NCI-H526 (cell line): ENCODE data around the gene DAPK3.
"Not testable (repeated sequence)": the region's sequence is repeated elsewhere in the genome, so short reads cannot be mapped to it uniquely, and the experiment has no call there.

Source experiments
- DNase-seq, 2 experiments: peaks; one replicate each; lab custom pipeline; 2025; lab: John Stamatoyannopoulos, UW

The DAPK3 gene

GRCh38 chr19:4005436-4005835 is 34.5 kb upstream of the DAPK3 start:
- not testable (repeated sequence) for DNase-seq

GRCh38 chr19:4000798-4001197 is 29.9 kb upstream of the DAPK3 start:
- not testable (repeated sequence) for DNase-seq

GRCh38 chr19:3998667-3999412 is 27.9 kb upstream of the DAPK3 start:
- DNase-seq, result not testable (repeated sequence)

GRCh38 chr19:3995607-3996006 is 24.7 kb upstream of the DAPK3 start:
- DNase-seq, result no peak

GRCh38 chr19:3990815-3991117 is 19.9 kb upstream of the DAPK3 start:
- no peak for DNase-seq

GRCh38 chr19:3987619-3988371 is 16.9 kb upstream of the DAPK3 start:
- DNase-seq, result peak; percentile 30 to 79

GRCh38 chr19:3986260-3987041 is 15.6 kb upstream of the DAPK3 start:
- DNase-seq, result peak; percentile 90 to 95

- DNase-seq, result no peak
Observed at GRCh38 chr19:3985643-3986259, 14.9 kb upstream of the DAPK3 start.

- peak; percentile 38 to 85 for DNase-seq
Observed at GRCh38 chr19:3984908-3985642, 14.2 kb upstream of the DAPK3 start, which contains the start of gene EEF2. TSS of gene EEF2 (minus strand) at chr19:3985463. CDS start at chr19:3985380, 83 bp downstream.

GRCh38 chr19:3984584-3984907 is 13.6 kb upstream of the DAPK3 start:
- DNase-seq, result no peak

GRCh38 chr19:3983936-3984583 is 13.2 kb upstream of the DAPK3 start:
- peak in 1 of 2 experiments; percentile 11 for DNase-seq

GRCh38 chr19:3983542-3983914 is 12.6 kb upstream of the DAPK3 start:
- no peak for DNase-seq

GRCh38 chr19:3982701-3983541 is 12.0 kb upstream of the DAPK3 start:
- DNase-seq, result no peak

- DNase-seq, result no peak
Observed at GRCh38 chr19:3981736-3982681, 11.1 kb upstream of the DAPK3 start.

GRCh38 chr19:3981373-3981735 is 10.5 kb upstream of the DAPK3 start:
- DNase-seq, result no peak

- DNase-seq, result no peak
Observed at GRCh38 chr19:3980353-3981251, 9.7 kb upstream of the DAPK3 start.

GRCh38 chr19:3979674-3980352 is 8.9 kb upstream of the DAPK3 start:
- no peak for DNase-seq

- no peak for DNase-seq
Observed at GRCh38 chr19:3979289-3979673, 8.4 kb upstream of the DAPK3 start.
